MCF 10A (cell line): ENCODE data around the gene ITGA11. TPM values are rescaled to one million over a fixed set of nuclear protein-coding genes. Genes with fewer than 3 reads are reported as not detected.

Experiments
- BruUV-seq: library from RNA; stranded (reverse); fragments of 400-500 nt; replicated peaks from 2 replicates; lab custom pipeline; 2021; lab: Mats Ljungman, UMichigan
- CTCF ChIA-PET: fragments of 300-600 bp; sonication (Branson Sonifier 250); formaldehyde crosslinking; extraction: SDS; loops from one replicate; lab custom pipeline; 2021; ENCODE audit warnings: antibody characterized with exemption, inconsistent platforms; lab: Yijun Ruan, JAX
- POLR2A ChIA-PET: fragments of 300-600, 350-650 bp; sonication (Branson Sonifier 250); formaldehyde crosslinking; extraction: SDS; loops from one replicate; lab custom pipeline; 2020; ENCODE audit warnings: antibody characterized with exemption, inconsistent platforms; lab: Yijun Ruan, JAX
- DNase-seq: peaks from one replicate; pipeline ENCODE4 v3.0.0-alpha.2; 2018; ENCODE audit not compliant: unreplicated experiment
- H3K27ac Mint-ChIP-seq: one replicate; pipeline ENCODE4 v1.8.0; 2022; ENCODE audit warnings: mild to moderate bottlenecking, low read depth, mixed read lengths; ENCODE audit not compliant: unreplicated experiment
- H3K27me3 Mint-ChIP-seq: one replicate; pipeline ENCODE4 v1.8.0; 2022; ENCODE audit warnings: mixed read lengths; ENCODE audit not compliant: insufficient read depth, unreplicated experiment
- H3K36me3 Mint-ChIP-seq: one replicate; pipeline ENCODE4 v1.8.0; 2022; ENCODE audit warnings: mild to moderate bottlenecking, moderate library complexity, mixed read lengths; ENCODE audit not compliant: insufficient read depth, unreplicated experiment
- H3K4me1 Mint-ChIP-seq: one replicate; pipeline ENCODE4 v1.8.0; 2022; ENCODE audit warnings: mixed read lengths; ENCODE audit not compliant: insufficient read depth, unreplicated experiment
- H3K4me3 Mint-ChIP-seq: one replicate; pipeline ENCODE4 v1.8.0; 2022; ENCODE audit warnings: mild to moderate bottlenecking, moderate library complexity, mixed read lengths; ENCODE audit not compliant: unreplicated experiment
- H3K9me3 Mint-ChIP-seq: one replicate; pipeline ENCODE4 v1.8.0; 2022; ENCODE audit warnings: mixed read lengths; ENCODE audit not compliant: unreplicated experiment
- CTCF ChIP-seq: fragments of 200-600 bp; IDR thresholded peaks from one replicate; pipeline ENCODE4 v1.8.0; 2022; ENCODE audit warnings: antibody characterized with exemption, mild to moderate bottlenecking; ENCODE audit not compliant: unreplicated experiment
- intact Hi-C: fragments of 100-400 bp; cut with micrococcal nuclease; formaldehyde crosslinking; loops from 2 replicates; pipeline ENCODE4 v1.14.1; 2022
- total RNA-seq: library from RNA; stranded (reverse); gene quantifications from 2 replicates; pipeline ENCODE4 v1.2.3, GENCODE V29; 2022

ITGA11 gene
- total RNA-seq, 1 experiment from 2014 or later, result 0.19 TPM

DNA sequence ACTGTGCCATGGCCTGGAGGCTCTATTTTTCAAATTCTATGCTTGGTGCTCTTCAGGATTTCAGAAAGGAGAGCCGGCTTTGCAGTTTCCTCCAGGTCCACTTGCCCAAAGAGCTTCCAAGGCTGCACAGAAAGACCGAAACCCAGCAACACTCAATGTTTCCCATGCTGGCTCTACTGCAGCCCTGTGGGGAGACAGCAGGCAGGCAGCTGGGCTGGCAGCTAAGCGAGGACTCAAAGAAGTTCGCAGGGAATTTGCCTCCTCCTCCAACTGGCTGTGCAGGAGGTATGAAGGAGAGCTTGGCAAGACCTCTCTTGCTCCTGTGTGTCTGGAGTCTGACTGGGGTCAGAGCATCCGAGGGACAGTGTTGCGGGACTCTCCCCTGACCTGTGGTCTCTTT is 17.4 kb upstream of the ITGA11 start:
- TF ChIP-seq CTCF, result no peak
- ChIA-PET POLR2A (no interaction called here), CTCF (no interaction called here)
- Mint-ChIP-seq H3K36me3 (no peaks in the 10 kb centered on the region), H3K9me3 (peaks cover 15% of the 10 kb centered on the region), H3K27ac (no peak overlapping the region), H3K27me3 (peaks cover 78% of the 10 kb centered on the region), H3K4me3 (no peak overlapping the region), H3K4me1 (peaks cover 5% of the 10 kb centered on the region)
- intact Hi-C loops, result no loop called here
- no TSS peak for BruUV-seq
- DNase-seq, result no peak

DNA sequence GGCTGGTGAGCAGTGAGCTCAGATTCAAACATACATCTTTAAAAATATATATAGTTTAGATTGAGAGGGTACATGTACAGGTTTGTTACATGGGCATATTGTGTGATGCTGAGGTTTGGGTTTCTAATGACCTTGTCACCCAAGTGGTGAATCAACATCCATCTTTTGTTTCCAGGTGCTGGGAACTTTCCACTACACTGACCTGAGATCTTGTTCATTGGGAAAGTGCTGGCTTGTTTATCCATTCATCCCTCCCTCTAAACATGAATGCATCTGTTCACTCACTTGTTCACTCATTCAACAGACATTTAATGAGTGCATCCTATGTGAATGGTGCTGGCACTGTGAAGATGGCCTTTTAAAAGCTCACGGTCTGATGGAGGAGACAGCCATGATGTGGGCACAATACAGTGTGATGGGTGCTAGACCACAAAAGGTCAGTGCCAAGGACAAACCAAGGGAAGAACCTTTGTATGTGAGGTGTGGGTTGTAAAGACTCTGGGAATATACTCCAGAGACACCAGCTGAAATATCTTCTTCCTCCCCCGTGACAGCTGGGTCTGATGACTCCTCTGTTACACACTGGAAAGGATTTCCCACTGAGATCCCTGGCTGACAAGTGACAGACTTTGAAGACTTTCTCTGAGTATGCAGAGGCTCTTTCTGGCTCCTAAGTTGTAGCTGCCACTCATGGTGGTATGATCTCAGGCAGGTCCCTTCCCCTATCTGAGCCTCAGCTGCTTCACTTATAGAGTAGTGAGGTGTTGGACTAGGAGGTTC is 16.2 kb upstream of the ITGA11 start:
- H3K36me3 Mint-ChIP-seq, result no peaks in the 10 kb centered on the region
- peaks cover 78% of the 10 kb centered on the region for H3K27me3 Mint-ChIP-seq
- H3K27ac Mint-ChIP-seq, result no peak overlapping the region

DNA sequence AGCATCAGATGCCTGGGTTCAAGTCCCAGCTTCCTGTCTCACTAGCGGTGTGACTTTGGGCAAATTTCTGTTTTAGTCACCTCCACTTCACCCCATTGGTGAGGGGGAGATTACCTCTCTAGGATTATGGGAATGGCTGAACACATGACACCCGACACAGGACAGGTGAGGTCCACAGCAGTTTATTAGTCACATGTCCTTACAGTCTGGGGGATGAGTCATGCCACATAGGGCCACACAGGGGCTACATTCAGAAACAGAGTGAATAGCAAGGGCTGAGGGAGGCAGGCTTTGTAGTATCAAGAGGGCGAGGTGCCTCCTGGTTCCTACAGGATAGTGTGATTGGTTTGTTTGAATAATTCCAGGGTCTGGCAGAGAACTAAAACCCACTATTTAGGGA is 15.2 kb upstream of the ITGA11 start:
- no peak for TF ChIP-seq CTCF
- peak; percentile 11 for DNase-seq
- ChIA-PET POLR2A (no interaction called here), CTCF (interaction anchor here (0.8 kb wide), 1 partner anchor 23 kb away, joined by 4 read pairs; no protein-coding TSS in a partner anchor)
- Mint-ChIP-seq H3K4me3 (no peak overlapping the region), H3K27me3 (peaks cover 78% of the 10 kb centered on the region), H3K36me3 (no peaks in the 10 kb centered on the region), H3K9me3 (peaks cover 16% of the 10 kb centered on the region), H3K27ac (no peak overlapping the region), H3K4me1 (peaks cover 5% of the 10 kb centered on the region)
- intact Hi-C loops, result no loop called here
- BruUV-seq, result no TSS peak

More for the DNA sequence above, 16.2 kb upstream of the ITGA11 start:
- CTCF ChIA-PET, result interaction anchor here (0.6 to 0.8 kb wide), 3 partner anchors 22 to 583 kb away, joined by 3 to 4 read pairs (median 3); no protein-coding TSS in a partner anchor
- POLR2A ChIA-PET, result interaction anchor here (0.7 kb wide), 1 partner anchor 461 kb away, joined by 3 read pairs; no protein-coding TSS in a partner anchor
- TF ChIP-seq CTCF, result no peak
- H3K9me3 Mint-ChIP-seq, result peaks cover 18% of the 10 kb centered on the region
- BruUV-seq, result no TSS peak
- peaks cover 5% of the 10 kb centered on the region for H3K4me1 Mint-ChIP-seq
- intact Hi-C loops, result no loop called here
- no peak for DNase-seq
- no peak overlapping the region for H3K4me3 Mint-ChIP-seq

DNA sequence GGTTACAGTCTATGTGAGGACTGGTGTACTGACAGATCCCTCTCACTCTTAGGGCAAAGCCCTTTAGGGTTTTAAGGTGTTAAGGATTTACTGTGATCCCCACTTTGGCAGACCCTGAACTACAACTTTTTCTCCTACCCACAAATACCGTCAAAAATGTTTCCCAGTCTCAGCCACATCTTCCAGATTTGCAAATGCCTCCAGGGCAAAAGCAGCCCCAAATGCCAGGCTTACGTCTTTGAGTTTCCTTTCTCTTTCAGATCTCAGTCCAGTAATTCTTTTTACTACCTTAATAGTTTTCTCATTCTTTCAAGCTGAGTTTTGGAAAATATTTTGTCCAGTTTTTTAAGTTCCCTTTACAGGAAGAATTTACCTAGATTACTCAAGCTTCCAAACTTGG is 13.4 kb upstream of the ITGA11 start:
- Mint-ChIP-seq H3K36me3 (no peaks in the 10 kb centered on the region), H3K4me3 (no peak overlapping the region), H3K27me3 (peaks cover 69% of the 10 kb centered on the region), H3K27ac (no peak overlapping the region), H3K4me1 (peaks cover 5% of the 10 kb centered on the region), H3K9me3 (peaks cover 7% of the 10 kb centered on the region)
- POLR2A ChIA-PET, result interaction anchor here (1.3 kb wide), 1 partner anchor 22 kb away, joined by 3 read pairs; no protein-coding TSS in a partner anchor
- intact Hi-C loops, result no loop called here
- no peak for TF ChIP-seq CTCF
- DNase-seq, result no peak
- CTCF ChIA-PET, result interaction anchor here (0.5 kb wide), 1 partner anchor 9 kb away, joined by 3 read pairs; no protein-coding TSS in a partner anchor
- no TSS peak for BruUV-seq
